Vagina (tissue), 2 donors: ENCODE results near the gene NRIP3.

Experiments
- POLR2A ChIP-seq, 2 donors: fragments of 450-650 bp; IDR thresholded peaks; one replicate each; pipeline ENCODE4 v1.6.1; 2017; ENCODE audit warnings: antibody characterized with exemption in 2 of 2, mild to moderate bottlenecking in 2 of 2, moderate library complexity in 2 of 2
- TF ChIP-seq, protein P1 (sequence below), 3 experiments: fragments of 450-650 bp in 2 of 3; fragments of 200-600 bp in 1 of 3; sonication (generic) in 1 of 3; IDR thresholded peaks; one replicate each; pipeline ENCODE4 v1.5.1; 2017 to 2019; ENCODE audit warnings: antibody characterized with exemption in 3 of 3, mild to moderate bottlenecking in 2 of 3, moderate library complexity in 2 of 3

DNA sequence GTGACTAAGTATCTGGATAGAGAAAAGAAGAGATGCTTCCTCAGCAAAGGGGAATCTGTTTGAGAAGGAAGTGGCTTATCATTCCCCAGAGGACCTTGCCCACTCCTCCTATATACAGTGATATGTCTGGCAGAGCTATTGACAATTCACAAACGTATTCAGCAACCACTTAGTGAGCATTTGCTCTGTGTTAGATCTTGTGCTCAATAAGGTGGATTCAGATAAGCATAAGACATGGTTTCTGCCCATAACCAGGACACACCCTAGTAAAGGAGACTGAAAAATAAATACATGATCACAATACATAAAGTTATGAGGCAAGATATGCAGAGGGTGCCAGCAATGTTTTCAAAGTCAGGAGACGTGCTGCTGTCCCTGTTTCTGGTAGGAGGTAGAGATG lies 41.0 kb downstream of the NRIP3 start:
- TF ChIP-seq POLR2A (IDR thresholded peaks at IDR 0.05): no peak
- TF ChIP-seq, protein P1, sequence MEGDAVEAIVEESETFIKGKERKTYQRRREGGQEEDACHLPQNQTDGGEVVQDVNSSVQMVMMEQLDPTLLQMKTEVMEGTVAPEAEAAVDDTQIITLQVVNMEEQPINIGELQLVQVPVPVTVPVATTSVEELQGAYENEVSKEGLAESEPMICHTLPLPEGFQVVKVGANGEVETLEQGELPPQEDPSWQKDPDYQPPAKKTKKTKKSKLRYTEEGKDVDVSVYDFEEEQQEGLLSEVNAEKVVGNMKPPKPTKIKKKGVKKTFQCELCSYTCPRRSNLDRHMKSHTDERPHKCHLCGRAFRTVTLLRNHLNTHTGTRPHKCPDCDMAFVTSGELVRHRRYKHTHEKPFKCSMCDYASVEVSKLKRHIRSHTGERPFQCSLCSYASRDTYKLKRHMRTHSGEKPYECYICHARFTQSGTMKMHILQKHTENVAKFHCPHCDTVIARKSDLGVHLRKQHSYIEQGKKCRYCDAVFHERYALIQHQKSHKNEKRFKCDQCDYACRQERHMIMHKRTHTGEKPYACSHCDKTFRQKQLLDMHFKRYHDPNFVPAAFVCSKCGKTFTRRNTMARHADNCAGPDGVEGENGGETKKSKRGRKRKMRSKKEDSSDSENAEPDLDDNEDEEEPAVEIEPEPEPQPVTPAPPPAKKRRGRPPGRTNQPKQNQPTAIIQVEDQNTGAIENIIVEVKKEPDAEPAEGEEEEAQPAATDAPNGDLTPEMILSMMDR (IDR thresholded peaks at IDR 0.05): no peak
